ENCODE measurements around the gene PRCC.

DNA sequence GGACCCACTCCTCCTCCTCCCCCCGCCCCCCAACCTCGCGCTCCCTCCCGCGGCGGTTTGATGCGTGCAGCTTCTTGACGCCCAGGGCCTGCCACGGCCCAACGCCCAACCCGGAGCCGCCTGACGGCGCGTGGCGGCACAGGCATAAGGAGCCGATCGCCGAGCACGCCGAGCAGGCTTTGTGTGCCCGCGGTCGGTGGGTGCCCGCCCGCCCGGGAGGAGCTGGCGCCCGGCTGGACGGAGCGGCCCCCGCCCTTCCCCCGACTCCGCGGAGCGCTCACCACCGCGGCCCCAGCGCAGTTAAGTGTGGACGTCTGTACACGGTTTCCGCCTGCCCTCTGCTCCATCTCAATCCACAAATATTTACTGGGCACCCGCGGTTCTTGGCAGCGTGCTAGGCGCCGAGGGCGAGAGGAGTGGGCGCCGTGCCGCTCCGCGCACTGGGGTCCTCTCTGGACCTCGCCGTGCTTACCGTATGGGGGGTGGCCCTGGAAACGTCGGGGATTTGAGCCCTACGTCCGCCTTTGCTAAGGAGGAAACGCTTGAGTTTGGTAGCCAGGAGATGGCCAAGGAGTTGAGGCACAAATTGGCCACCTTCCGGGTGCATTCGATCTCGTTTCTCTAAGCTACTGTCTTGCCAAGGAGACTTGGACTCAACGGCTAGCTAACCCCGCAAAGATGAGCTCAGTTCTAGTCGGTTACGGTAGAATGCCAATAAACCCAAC lies 15.4 kb upstream of the PRCC start:
- TF ChIP-seq, protein P1, sequence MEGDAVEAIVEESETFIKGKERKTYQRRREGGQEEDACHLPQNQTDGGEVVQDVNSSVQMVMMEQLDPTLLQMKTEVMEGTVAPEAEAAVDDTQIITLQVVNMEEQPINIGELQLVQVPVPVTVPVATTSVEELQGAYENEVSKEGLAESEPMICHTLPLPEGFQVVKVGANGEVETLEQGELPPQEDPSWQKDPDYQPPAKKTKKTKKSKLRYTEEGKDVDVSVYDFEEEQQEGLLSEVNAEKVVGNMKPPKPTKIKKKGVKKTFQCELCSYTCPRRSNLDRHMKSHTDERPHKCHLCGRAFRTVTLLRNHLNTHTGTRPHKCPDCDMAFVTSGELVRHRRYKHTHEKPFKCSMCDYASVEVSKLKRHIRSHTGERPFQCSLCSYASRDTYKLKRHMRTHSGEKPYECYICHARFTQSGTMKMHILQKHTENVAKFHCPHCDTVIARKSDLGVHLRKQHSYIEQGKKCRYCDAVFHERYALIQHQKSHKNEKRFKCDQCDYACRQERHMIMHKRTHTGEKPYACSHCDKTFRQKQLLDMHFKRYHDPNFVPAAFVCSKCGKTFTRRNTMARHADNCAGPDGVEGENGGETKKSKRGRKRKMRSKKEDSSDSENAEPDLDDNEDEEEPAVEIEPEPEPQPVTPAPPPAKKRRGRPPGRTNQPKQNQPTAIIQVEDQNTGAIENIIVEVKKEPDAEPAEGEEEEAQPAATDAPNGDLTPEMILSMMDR (conservative IDR thresholded peaks at IDR 0.05 in 1 of 2, IDR thresholded peaks at IDR 0.05 in 1 of 2; ENCODE audit: extremely low read depth in 1 of 2, insufficient read depth in 1 of 2, low read depth in 1 of 2, low read length in 2 of 2) = peak in 1 of 2 donors; percentile 1
- no peak for TF ChIP-seq EZH2 (IDR thresholded peaks at IDR 0.05; ENCODE audit: borderline replicate concordance, low read length)
